ENCODE data around the gene ASPHD2.

The ASPHD2 gene

GRCh38 chr22:26489447-26490036, 60.5 kb downstream of the ASPHD2 start:
- TF ChIP-seq CTCF (conservative IDR thresholded peaks at IDR 0.05), result no peak
- no peak overlapping the region for H3K27ac ChIP-seq

DNA sequence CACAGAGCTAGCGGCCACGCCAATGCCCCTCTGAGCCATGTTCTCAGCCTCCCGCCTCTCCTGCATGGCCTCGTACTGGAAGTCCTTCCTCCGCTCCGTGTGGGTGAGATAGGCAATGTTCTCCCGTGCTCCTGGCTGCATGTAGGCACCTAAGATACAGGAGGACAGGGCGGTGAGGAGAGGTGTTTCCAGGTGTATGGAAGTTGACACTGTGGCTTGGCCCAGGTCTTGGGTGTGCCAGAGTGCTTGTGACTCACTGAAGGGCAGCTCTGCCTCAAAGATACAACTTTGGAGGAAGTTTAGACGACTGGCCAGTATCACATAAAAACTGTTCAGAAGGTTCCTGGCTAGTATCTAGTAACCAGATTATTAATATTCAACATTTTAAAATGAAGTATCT, 63.2 kb downstream of the ASPHD2 start:
- TF ChIP-seq CTCF (conservative IDR thresholded peaks at IDR 0.05), result no peak
- H3K27ac ChIP-seq, result no peak overlapping the region

- no peak overlapping the region for H3K27ac ChIP-seq
- TF ChIP-seq CTCF (conservative IDR thresholded peaks at IDR 0.05), result no peak
Observed at GRCh38 chr22:26494506-26494905, 65.4 kb downstream of the ASPHD2 start.

All from VCaP (cell line).